Measurements from ENCODE around the gene PTPN1.
"Not testable (repeated sequence)": the region's sequence is repeated elsewhere in the genome, so short reads cannot be mapped to it uniquely, and the experiment has no call there.

The PTPN1 gene

DNA sequence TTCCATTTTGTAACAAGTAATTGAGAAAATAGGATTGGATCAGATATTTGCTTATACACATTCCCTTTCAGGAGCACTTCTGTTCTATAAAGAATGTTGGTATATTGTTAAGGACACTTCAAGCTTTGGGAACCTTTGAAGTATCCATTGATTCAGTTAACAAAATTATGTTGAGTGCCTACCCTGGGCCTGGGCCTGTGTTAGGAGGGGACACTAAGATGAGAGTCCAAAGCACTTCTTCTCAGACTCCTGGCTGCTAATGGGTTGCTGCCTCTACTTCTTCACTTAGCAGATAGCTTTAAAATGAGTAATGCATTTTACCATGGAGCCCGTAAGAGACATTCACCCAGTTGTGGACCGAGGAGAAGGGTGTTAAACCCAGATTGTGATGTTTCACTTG, 40.3 kb downstream of the PTPN1 start:
- in situ Hi-C loops (cut with HindIII; ENCODE audit: low sequenced_read_pairs) = no loop called here

DNA sequence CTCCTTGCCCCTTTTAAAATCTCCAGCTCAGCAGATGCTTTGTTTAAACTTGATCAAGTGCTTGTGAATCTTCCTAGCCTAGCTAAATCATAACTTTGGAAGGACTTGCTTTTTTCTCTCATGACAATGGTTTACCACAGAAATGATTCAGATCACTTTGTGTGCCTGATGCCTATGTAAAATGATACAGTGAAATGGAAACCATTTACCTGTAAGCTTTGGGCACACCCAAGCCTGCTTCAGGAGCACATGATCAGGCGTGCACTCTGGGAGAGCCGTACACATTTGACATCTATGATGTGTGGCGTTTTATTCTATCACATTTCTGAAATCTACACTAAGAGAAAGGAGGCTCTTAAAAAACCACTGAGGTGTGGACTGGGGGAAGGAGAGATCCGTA, 41.1 kb downstream of the PTPN1 start:
- in situ Hi-C loops (cut with HindIII; ENCODE audit: low sequenced_read_pairs) = no loop called here

DNA sequence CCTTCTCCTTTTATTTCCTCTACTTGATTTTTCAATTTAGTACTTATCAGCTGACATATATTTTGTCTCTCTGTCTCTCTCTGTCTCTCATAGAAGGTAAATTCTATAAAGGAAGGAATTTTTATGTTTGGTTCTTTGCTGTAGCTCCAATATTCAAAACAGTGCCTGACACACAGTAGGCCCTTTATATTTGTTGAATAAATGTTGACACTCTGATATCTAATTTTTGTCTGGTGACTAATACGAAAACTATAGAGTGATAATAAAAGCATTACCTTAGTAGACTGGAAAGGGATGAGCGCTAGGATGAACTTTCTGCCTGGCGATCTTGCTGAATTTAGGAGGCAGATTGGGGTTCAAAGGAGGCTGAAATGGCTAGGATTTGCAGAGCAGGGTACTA, 42.8 kb downstream of the PTPN1 start:
- in situ Hi-C loops (cut with HindIII; ENCODE audit: low sequenced_read_pairs) = no loop called here

DNA sequence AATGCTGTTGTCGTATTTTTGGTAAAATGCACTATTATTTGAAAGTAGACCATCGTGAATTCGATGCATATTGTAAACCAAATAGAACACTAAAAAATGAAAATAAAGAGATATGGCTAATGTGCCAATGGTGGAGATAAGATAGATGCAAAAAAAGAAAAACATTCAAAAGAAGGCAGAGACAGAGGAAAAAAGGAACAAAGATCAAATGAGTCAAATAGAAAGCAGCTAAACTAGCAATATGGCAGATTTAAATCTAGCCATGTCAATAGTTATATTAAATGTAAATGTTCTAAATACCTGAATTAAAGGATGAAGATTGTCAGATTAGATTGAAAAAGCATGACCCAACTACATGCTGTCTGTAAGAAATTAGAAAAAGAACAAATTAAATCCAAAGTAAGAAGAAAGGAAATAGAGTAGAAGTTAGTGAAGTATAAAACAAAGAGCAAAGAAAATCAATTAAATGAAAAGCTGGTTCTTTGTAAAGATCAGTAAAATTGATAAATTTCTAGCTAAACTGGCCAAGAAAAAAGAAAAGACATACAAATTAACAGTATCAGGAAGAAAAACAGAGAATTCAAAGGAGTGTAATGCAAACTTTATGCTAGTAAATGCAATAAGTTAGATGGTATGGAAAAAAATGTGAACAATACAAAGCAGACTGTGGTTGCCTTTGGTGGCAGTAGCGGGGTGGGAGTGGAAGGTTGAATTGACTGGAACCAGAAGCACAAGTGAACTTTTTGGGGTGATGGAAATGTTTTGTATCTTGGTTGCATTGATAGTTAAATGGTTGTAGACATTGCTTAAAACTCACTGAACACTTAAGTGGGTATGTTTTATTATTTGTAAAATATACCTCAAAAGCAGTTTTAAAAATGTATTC, 44.8 kb downstream of the PTPN1 start:
- in situ Hi-C loops (cut with HindIII; ENCODE audit: low sequenced_read_pairs) = no loop called here

GRCh38 chr20:50555662-50556061, 45.5 kb downstream of the PTPN1 start:
- in situ Hi-C loops (cut with HindIII; ENCODE audit: low sequenced_read_pairs) = no loop called here

DNA sequence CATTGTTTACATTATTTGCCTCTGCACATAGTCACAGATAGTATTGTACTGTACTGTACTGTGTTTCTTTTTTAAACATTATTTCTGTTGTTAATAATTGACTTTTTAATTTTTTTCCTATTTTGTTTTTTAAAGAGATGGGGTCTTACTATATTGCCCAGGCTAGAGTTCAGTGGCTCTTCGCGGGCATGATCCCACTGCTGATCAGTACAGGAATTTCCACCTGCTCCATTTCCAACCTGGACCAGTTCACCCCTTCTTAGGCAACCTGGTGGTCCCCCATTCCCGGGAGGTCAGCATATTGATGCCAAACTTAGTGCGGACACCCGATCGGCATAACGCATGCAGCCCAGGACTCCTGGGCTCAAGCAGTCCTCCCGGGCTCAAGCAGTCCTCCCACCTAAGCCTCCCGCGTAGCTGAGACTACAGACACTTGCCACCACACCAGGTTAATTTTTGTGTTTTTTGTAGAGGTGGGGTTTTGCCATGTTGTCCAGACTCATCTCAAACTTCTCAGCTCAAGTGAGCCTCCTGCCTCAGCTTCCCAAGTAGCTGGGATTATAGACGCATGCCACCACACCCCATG, 47.5 kb downstream of the PTPN1 start:
- in situ Hi-C loops (cut with HindIII; ENCODE audit: low sequenced_read_pairs) = no loop called here

DNA sequence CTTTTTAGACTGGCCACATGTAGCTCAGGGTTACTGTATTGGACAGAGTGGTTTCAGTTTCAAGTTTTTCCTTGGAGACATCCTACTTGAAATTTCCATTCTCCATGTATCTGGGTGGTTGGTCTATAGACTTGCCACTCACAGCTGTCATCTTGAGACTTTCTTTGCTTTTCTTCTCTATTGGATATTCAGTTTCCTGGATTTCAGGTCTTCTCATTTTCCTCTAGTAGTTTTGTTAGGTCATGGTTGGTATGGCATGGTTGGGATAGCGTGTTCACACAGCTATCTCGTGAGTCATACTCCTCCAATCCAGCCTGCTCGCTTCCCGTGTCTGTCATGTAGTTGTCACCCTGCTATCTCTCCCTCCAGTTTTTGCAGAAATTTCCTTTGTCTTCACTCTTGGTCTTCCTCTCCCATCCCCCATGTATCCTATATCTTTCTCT, 48.3 kb downstream of the PTPN1 start:
- in situ Hi-C loops (cut with HindIII; ENCODE audit: low sequenced_read_pairs) = no loop called here

- in situ Hi-C loops (cut with HindIII; ENCODE audit: low sequenced_read_pairs) = no loop called here
Measured at GRCh38 chr20:50559149-50559548, 49.0 kb downstream of the PTPN1 start.

DNA sequence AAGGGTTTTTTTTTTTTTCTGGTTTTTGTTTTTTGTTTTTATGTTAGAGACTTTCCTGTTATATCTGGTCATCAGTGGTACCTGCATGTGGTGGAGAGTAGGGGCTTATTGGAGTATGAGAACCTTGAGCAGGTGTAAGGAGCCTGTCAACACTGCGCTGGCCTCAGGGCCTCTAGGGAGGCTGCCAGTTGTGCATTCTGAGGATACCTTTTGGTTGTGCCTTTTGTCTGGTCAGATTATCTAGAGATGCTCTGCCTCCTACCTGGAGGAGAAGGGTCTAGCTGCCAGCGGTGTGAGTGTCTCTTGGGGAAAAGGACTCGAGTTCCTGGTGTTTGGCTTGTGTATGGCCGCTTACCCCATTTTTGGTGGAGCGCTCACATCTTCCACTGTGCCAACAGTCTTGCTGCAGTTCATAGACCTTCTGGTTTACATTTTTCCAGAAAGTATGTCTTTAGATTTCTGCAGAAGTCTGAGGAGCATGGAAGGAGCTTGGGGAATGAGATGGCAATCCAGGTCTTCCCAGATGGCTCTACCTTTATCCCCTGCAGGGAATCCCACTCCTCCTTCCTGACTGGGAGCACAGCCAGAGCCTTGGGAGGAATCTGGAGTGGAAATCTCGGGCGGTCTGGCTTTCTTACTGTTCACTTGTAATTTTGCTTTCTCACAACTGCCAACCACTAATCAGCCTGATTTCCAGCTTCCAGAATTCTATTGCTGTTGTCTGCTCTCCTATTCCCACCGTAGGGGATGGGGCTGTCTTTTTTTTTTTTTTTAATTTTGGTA, 49.9 kb downstream of the PTPN1 start:
- in situ Hi-C loops (cut with HindIII; ENCODE audit: low sequenced_read_pairs) = loop anchor here (5.0 kb wide), 2 partner anchors 33 to 78 kb away; no protein-coding TSS in a partner anchor

DNA sequence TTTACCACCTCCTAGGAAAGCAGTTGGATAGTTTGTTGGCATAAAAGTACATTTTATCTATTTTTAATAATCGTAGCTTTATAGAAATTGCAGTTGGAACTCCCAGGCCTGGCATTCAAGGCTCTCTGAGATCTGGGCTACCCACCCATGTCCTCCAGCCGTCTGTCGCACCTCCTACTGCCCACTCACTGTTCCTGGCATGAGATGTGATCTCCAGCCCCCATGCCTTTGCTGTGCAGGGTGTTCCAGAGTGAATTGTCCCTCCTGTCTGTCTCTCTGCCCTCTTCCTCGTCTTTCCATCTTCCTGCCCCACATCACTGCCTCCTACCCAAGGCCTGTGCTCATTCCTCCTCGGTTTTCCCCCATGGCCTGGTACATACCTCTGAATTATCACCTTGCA, 50.7 kb downstream of the PTPN1 start:
- in situ Hi-C loops (cut with HindIII; ENCODE audit: low sequenced_read_pairs) = loop anchor here (5.0 kb wide), 2 partner anchors 34 to 79 kb away; no protein-coding TSS in a partner anchor

DNA sequence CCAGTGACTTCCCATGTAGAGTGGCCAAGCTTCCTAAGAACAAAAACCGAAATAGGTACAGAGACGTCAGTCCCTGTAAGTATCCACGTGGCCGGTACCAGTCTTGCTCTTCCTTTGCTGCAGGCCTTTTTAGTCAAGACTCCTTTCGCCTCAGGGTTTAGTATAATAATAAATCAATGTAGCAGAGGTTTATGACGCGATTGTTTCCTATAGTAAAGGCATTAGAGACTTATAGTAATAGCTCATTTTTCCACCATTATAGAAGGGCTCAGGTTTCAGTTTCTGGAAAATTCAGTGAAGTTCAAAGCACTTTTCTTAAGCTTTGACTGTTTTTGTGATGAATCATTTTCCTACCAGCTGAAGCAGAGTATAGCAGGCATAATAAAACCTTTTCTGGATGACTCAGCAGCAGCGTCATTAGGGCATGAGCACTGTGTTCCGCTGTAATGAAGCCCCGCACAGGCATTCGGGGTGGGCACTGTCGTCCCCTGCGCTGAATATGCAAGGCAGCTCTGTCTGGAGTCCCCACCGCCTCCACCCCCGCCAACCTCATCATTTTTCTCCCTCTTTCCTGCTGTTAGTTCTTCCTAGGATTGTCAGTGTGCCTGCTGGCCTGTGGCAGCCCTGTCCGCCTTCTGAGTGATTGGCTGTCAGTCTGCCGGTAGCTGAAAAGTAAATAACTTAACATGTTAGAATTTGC, 51.3 kb downstream of the PTPN1 start:
- in situ Hi-C loops (cut with HindIII; ENCODE audit: low sequenced_read_pairs) = loop anchor here (5.0 kb wide), 2 partner anchors 34 to 79 kb away; no protein-coding TSS in a partner anchor

DNA sequence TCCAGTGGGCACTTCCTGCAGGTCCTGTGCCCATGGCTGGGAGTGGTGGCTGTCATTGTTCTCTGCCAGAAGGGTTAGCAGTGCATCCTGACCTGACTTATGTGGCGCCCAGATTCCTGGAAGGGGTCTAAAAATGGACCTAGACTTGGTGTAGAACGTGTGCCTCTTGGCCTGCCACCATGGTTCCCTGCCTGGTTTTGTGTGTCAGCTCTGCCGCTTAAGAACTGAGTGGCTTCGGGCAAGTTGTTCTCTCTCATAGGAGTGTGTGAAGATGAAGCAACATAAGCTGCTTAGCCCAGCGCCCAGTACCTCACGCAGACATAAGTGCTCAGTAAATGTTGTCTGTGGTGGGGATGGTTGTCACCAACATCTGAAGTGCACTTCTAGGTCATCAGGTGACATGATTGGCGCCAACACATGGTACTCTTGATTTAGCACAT, 52.1 kb downstream of the PTPN1 start:
- in situ Hi-C loops (cut with HindIII; ENCODE audit: low sequenced_read_pairs) = loop anchor here (5.0 kb wide), 2 partner anchors 35 to 80 kb away; no protein-coding TSS in a partner anchor

- in situ Hi-C loops (cut with HindIII; ENCODE audit: low sequenced_read_pairs) = loop anchor here (5.0 kb wide), 2 partner anchors 36 to 81 kb away; no protein-coding TSS in a partner anchor
Measured at GRCh38 chr20:50563133-50563944, 53.2 kb downstream of the PTPN1 start.

DNA sequence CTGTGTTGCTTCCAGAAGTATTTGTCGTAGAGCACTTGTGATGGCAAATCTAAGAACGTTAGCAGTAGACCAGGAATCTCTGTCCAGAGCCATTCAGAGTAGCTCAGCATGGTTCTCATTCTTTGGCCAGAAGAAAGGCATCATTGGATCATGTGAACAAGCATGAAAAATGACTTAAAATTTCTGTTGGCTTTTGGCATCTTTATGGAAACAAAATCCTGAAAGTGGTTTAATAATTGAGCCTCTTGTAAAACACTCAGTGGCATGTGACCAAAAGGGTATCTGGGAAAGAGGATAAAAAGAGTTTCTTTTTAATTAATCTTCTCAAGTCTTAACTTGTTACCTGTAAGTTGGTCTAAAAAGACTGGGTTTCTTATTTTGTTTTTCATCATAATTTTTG, 55.2 kb downstream of the PTPN1 start:
- in situ Hi-C loops (cut with HindIII; ENCODE audit: low sequenced_read_pairs) = no loop called here

DNA sequence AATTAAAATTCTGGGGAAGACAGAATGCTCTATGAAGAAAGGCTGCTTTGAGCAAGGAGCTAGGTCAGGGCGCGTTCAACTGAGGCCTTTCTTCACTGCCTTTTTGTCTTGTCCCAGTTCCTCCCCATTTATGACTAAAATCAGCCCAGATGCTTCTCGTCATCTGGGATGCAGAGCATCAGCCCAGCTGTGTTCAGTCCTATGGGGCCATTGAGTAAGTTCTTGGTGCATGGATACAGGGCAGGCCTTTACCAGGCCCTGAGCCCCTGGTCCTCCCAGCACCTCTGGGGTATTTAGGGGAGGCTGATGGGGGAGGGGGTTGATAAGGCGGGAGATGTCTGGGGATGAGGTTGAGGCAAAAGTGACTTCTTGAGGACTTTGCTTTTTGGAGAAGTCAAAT, 55.7 kb downstream of the PTPN1 start:
- in situ Hi-C loops (cut with HindIII; ENCODE audit: low sequenced_read_pairs) = no loop called here

DNA sequence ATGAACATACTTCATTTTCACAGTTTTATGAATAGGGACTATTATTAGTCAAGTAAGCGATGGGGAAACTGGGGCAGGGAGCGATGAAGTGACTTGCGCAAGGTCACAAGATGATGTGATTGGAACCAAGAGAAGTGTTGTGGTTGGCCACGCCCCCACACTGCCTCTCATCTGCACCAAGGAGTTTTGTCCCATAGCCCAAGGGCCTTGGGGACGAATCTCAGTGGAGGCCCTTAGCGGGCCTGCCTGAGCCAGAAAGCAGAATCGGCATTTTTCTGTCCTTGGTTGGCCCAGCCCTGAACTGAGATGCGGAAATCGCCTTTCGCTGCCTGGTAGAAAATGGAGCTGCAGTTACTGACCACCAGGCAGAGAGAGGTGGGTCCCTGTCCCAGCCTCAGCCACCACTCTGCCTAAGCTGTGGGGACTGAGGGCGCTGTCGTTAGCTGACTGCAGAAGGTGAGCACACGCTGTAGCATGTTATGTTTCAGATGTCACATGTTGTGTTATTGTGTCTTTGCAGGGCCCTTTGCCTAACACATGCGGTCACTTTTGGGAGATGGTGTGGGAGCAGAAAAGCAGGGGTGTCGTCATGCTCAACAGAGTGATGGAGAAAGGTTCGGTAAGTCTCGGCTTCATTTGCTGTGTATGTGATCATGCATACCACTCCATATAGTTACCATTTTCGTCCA, 57.8 kb downstream of the PTPN1 start:
- in situ Hi-C loops (cut with HindIII; ENCODE audit: low sequenced_read_pairs) = no loop called here

- in situ Hi-C loops (cut with HindIII; ENCODE audit: low sequenced_read_pairs) = no loop called here
Measured at GRCh38 chr20:50568549-50568942, 58.4 kb downstream of the PTPN1 start.

- in situ Hi-C loops (cut with HindIII; ENCODE audit: low sequenced_read_pairs) = not testable (repeated sequence)
Measured at GRCh38 chr20:50569487-50569863, 59.3 kb downstream of the PTPN1 start.
